RWPE1 (cell line): ENCODE results near the gene PTGIR.
A peak's percentile ranks its signal among the peaks of the same experiment; 100 is the strongest.

Experiments used
- CTCF ChIA-PET: fragments of 350-600 bp; sonication (Branson Sonifier 250); formaldehyde crosslinking; extraction: SDS; loops from one replicate; lab custom pipeline; 2021; lab: Yijun Ruan, JAX
- POLR2A ChIA-PET: fragments of 400-600 bp; formaldehyde crosslinking; extraction: SDS; loops from one replicate; lab custom pipeline; 2020; ENCODE audit warnings: antibody characterized with exemption; ENCODE audit not compliant: low non-redundant PET; lab: Yijun Ruan, JAX
- DNase-seq: peaks from one replicate; pipeline ENCODE4 v3.0.0; 2012; ENCODE audit warnings: low spot score
- H3K27ac ChIP-seq: fragments of 450-650 bp; 2 replicates; pipeline ENCODE4 v1.5.1; 2017
- TF ChIP-seq, protein P1 (sequence below): fragments of 450-650 bp; conservative IDR thresholded peaks from 2 replicates; pipeline ENCODE4 v1.5.1; 2017; ENCODE audit warnings: low read depth, mild to moderate bottlenecking

Gene PTGIR

DNA sequence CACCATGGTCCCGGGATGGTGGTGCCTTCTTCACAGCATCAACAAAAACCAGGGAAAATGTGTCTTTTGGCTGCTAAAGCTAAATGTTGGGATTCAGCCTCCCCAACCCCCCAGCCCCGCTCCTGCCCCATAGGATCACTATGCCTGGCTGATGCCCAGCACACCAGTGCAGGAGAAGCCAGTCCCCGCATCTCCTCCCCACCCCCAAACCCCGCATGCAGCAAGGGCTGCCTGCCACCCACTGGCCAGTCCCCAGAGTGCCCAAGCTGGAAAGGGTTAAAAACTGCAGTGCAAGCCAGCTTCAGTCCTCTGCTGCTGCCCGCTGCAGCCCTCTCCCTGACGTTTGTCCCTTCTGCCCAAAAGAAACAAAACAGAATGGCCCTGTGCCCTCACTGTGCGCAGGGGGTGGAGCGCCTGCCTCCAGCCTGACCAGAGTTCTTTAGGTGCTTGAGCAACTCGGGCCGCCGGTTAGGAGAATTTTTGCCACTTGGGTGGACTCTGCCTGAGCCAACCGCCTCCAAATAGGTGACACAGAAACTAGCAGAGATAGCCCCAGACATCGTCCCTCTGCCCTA lies 20.0 kb downstream of the PTGIR start:
- no peak for DNase-seq
- TF ChIP-seq, protein P1, sequence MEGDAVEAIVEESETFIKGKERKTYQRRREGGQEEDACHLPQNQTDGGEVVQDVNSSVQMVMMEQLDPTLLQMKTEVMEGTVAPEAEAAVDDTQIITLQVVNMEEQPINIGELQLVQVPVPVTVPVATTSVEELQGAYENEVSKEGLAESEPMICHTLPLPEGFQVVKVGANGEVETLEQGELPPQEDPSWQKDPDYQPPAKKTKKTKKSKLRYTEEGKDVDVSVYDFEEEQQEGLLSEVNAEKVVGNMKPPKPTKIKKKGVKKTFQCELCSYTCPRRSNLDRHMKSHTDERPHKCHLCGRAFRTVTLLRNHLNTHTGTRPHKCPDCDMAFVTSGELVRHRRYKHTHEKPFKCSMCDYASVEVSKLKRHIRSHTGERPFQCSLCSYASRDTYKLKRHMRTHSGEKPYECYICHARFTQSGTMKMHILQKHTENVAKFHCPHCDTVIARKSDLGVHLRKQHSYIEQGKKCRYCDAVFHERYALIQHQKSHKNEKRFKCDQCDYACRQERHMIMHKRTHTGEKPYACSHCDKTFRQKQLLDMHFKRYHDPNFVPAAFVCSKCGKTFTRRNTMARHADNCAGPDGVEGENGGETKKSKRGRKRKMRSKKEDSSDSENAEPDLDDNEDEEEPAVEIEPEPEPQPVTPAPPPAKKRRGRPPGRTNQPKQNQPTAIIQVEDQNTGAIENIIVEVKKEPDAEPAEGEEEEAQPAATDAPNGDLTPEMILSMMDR: no peak
- peak overlapping the region; percentile 38 for H3K27ac ChIP-seq
- CTCF ChIA-PET: interaction anchor here (0.7 to 1.1 kb wide), 2 partner anchors 9 to 57 kb away, joined by 3 to 4 read pairs; no protein-coding TSS in a partner anchor
- POLR2A ChIA-PET: interaction anchor here (0.6 kb wide), 1 partner anchor 183 kb away, joined by 3 read pairs; no protein-coding TSS in a partner anchor

GRCh38 chr19:46603752-46604231 lies 21.1 kb downstream of the PTGIR start:
- POLR2A ChIA-PET: no interaction called here
- H3K27ac ChIP-seq: peak overlapping the region; percentile 97
- CTCF ChIA-PET: no interaction called here
- TF ChIP-seq, protein P1: no peak
- DNase-seq: no peak

DNA sequence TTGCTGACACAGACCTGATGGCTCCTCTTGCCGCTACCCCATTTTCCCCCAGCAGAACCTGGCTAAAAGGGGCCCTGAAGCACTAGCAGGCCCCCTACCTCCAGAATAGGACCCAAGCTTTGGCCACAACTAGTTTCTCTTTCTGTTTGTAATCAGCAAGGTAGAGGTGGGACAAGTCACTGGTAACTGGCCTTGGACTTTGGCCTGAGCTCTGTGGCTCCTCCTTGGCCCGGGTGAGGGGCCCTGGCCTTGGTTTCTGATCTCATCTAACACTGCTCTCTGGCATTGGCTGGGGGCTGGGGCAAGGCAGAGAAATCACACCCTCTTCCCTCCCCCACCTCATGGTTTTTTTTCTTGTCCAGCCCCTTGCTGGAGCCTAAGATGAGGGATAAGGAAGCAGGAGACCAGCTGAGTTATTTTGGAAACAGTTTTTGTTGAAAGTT lies 21.7 kb downstream of the PTGIR start:
- ChIA-PET CTCF (interaction anchor here (0.9 to 1.6 kb wide), 2 partner anchors 11 to 59 kb away, joined by 3 to 8 read pairs; no protein-coding TSS in a partner anchor), POLR2A (no interaction called here)
- DNase-seq: no peak
- TF ChIP-seq, protein P1: no peak
- H3K27ac ChIP-seq: peak overlapping the region; percentile 97

- H3K27ac ChIP-seq: peak overlapping the region; percentile 97
- no peak for DNase-seq
- ChIA-PET POLR2A (no interaction called here), CTCF (interaction anchor here (0.6 to 1.6 kb wide), 3 partner anchors 12 to 82 kb away, joined by 3 to 8 read pairs (median 4); no protein-coding TSS in a partner anchor)
- TF ChIP-seq, protein P1: no peak
Observed at GRCh38 chr19:46602392-46603194, 22.3 kb downstream of the PTGIR start.

GRCh38 chr19:46601318-46602224 lies 23.3 kb downstream of the PTGIR start, which contains the start of gene CALM3:
Gene CALM3, plus strand, starts transcription at chr19:46601330. Its CDS starts 105 bp downstream, at chr19:46601435.
- CTCF ChIA-PET: interaction anchor here (0.6 to 1.6 kb wide), 4 partner anchors 13 to 103 kb away, joined by 3 to 8 read pairs (median 4); no protein-coding TSS in a partner anchor
- peak within 1 kb of the TSS; percentile 97 for H3K27ac ChIP-seq
- DNase-seq: no peak
- POLR2A ChIA-PET: interaction anchor here (0.5 kb wide), 1 partner anchor 149 kb away, joined by 3 read pairs; no protein-coding TSS in a partner anchor
- TF ChIP-seq, protein P1: no peak
